ENCODE measurements around the gene GPAT2. TPM values are rescaled to one million over a fixed set of nuclear protein-coding genes. Genes with fewer than 3 reads are reported as not detected.
"Not testable (repeated sequence)": the region's sequence is repeated elsewhere in the genome, so short reads cannot be mapped to it uniquely, and the experiment has no call there.

Gene GPAT2
- total RNA-seq, 1 experiment from 2014 or later = not detected

DNA sequence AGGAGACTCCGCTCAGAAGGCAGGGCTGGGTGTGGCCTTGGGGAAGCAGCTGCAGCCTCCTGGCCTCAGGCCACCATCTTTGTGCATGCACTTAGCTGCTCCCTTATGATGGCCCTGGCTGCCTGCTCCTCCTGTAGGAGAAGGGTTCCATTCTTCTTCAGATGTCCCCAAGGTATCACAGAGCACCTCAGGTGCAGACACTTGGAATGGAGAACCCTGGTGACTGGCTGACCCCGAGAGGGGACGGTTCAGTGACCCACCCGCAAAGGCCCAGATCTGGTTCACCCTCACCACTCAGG, 9.6 kb downstream of the GPAT2 start:
- ChIA-PET CTCF (no interaction called here), POLR2A (no interaction called here)
- no peaks in the 10 kb centered on the region for H3K4me1 ChIP-seq (ENCODE audit: control insufficient read depth, insufficient read depth, low read length)
- H3K27ac ChIP-seq (ENCODE audit: low read length) = no peak overlapping the region
- ATAC-seq (no peak), DNase-seq (ENCODE audit: low read depth, low spot score) (no peak)
- BruUV-seq (replicated peaks) = no TSS peak
- H3K4me3 ChIP-seq (ENCODE audit: low read depth in 2 of 2, low read length in 2 of 2) = no peak overlapping the region
- no peaks in the 10 kb centered on the region for H3K36me3 ChIP-seq (ENCODE audit: control insufficient read depth, insufficient read depth, low read length)
- H3K27me3 ChIP-seq (ENCODE audit: control insufficient read depth, insufficient read depth, low read length) = no peaks in the 10 kb centered on the region
- TF ChIP-seq SIN3A (IDR thresholded peaks at IDR 0.05; ENCODE audit: borderline replicate concordance, insufficient read depth, low read depth, low read length) (no peak), POLR2AphosphoS5 (IDR thresholded peaks at IDR 0.05; ENCODE audit: low read depth, low read length) (no peak), TCF7L2 (IDR thresholded peaks at IDR 0.05; ENCODE audit: low read depth, low read length) (no peak)
- TF ChIP-seq, protein P1, sequence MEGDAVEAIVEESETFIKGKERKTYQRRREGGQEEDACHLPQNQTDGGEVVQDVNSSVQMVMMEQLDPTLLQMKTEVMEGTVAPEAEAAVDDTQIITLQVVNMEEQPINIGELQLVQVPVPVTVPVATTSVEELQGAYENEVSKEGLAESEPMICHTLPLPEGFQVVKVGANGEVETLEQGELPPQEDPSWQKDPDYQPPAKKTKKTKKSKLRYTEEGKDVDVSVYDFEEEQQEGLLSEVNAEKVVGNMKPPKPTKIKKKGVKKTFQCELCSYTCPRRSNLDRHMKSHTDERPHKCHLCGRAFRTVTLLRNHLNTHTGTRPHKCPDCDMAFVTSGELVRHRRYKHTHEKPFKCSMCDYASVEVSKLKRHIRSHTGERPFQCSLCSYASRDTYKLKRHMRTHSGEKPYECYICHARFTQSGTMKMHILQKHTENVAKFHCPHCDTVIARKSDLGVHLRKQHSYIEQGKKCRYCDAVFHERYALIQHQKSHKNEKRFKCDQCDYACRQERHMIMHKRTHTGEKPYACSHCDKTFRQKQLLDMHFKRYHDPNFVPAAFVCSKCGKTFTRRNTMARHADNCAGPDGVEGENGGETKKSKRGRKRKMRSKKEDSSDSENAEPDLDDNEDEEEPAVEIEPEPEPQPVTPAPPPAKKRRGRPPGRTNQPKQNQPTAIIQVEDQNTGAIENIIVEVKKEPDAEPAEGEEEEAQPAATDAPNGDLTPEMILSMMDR (IDR thresholded peaks at IDR 0.05) = no peak
- TF ChIP-seq, protein P2, sequence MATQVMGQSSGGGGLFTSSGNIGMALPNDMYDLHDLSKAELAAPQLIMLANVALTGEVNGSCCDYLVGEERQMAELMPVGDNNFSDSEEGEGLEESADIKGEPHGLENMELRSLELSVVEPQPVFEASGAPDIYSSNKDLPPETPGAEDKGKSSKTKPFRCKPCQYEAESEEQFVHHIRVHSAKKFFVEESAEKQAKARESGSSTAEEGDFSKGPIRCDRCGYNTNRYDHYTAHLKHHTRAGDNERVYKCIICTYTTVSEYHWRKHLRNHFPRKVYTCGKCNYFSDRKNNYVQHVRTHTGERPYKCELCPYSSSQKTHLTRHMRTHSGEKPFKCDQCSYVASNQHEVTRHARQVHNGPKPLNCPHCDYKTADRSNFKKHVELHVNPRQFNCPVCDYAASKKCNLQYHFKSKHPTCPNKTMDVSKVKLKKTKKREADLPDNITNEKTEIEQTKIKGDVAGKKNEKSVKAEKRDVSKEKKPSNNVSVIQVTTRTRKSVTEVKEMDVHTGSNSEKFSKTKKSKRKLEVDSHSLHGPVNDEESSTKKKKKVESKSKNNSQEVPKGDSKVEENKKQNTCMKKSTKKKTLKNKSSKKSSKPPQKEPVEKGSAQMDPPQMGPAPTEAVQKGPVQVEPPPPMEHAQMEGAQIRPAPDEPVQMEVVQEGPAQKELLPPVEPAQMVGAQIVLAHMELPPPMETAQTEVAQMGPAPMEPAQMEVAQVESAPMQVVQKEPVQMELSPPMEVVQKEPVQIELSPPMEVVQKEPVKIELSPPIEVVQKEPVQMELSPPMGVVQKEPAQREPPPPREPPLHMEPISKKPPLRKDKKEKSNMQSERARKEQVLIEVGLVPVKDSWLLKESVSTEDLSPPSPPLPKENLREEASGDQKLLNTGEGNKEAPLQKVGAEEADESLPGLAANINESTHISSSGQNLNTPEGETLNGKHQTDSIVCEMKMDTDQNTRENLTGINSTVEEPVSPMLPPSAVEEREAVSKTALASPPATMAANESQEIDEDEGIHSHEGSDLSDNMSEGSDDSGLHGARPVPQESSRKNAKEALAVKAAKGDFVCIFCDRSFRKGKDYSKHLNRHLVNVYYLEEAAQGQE (IDR thresholded peaks at IDR 0.05; ENCODE audit: insufficient read depth in 1 of 2, low read depth in 2 of 2, low read length in 1 of 2) = no peak
- no peaks in the 10 kb centered on the region for H3K9me3 ChIP-seq (ENCODE audit: control insufficient read depth, insufficient read depth, low read depth, low read length)
- intact Hi-C loops (cut with micrococcal nuclease; ENCODE audit: unreplicated experiment) = no loop called here
- in situ Hi-C loops (cut with HindIII; ENCODE audit: low pct_unique_long_range_greater_than_20kb, low sequenced_read_pairs) = no loop called here

DNA sequence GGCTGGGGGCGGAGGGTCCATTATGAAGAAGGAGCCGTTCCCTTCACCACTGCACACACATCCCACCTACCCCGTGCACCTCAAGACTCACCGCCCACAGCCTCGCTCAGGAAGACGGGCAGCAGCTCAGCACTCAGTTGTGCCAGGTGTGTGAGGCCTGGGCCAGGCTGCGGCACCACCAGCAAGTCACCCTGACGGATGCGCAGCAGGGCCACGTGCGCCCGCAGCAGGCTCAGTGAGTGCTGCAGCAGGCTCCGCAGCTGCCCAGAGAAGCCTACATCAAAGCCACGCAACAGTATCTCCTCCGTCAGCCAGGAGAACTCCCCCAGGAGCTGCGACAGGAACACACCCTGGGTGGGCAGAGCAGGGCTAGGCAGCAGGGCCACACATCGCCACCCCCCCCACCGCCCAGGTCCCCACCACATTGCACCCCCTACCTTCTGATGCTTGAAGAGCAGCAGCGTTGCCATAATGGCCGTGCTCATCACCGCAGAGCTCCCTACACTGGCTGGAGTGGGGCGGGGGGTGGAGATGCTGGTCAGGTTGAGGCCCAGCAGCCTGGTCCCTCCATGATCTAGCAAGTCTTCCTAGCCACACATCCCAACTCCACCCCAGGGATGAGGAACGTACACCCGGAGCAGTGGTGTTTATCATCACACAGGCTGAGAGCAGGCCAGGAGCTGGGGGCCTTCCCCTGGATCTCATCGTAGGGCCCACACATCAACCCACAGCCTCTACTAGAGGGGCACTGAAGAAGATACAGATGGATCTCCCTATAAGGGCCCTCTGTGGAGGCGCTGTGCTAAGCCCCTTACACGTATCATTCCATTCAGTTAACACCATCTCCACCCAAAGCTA, 10.2 kb downstream of the GPAT2 start:
- Histone ChIP-seq H3K36me3 (ENCODE audit: control insufficient read depth, insufficient read depth, low read length) (no peaks in the 10 kb centered on the region), H3K27ac (ENCODE audit: low read length) (no peak overlapping the region), H3K27me3 (ENCODE audit: control insufficient read depth, insufficient read depth, low read length) (no peaks in the 10 kb centered on the region), H3K9me3 (ENCODE audit: control insufficient read depth, insufficient read depth, low read depth, low read length) (no peaks in the 10 kb centered on the region), H3K4me1 (ENCODE audit: control insufficient read depth, insufficient read depth, low read length) (no peaks in the 10 kb centered on the region), H3K4me3 (ENCODE audit: low read depth in 2 of 2, low read length in 2 of 2) (no peak overlapping the region)
- TF ChIP-seq POLR2AphosphoS5 (IDR thresholded peaks at IDR 0.05; ENCODE audit: low read depth, low read length) (no peak), TCF7L2 (IDR thresholded peaks at IDR 0.05; ENCODE audit: low read depth, low read length) (no peak), SIN3A (IDR thresholded peaks at IDR 0.05; ENCODE audit: borderline replicate concordance, insufficient read depth, low read depth, low read length) (no peak)
- TF ChIP-seq, protein P1 (IDR thresholded peaks at IDR 0.05) = no peak
- TF ChIP-seq, protein P2 (IDR thresholded peaks at IDR 0.05; ENCODE audit: insufficient read depth in 1 of 2, low read depth in 2 of 2, low read length in 1 of 2) = no peak
- intact Hi-C loops (cut with micrococcal nuclease; ENCODE audit: unreplicated experiment) = no loop called here
- ChIA-PET POLR2A (no interaction called here), CTCF (no interaction called here)
- ATAC-seq (no peak), DNase-seq (ENCODE audit: low read depth, low spot score) (no peak)
- BruUV-seq (replicated peaks) = no TSS peak
- in situ Hi-C loops (cut with HindIII; ENCODE audit: low pct_unique_long_range_greater_than_20kb, low sequenced_read_pairs) = no loop called here

DNA sequence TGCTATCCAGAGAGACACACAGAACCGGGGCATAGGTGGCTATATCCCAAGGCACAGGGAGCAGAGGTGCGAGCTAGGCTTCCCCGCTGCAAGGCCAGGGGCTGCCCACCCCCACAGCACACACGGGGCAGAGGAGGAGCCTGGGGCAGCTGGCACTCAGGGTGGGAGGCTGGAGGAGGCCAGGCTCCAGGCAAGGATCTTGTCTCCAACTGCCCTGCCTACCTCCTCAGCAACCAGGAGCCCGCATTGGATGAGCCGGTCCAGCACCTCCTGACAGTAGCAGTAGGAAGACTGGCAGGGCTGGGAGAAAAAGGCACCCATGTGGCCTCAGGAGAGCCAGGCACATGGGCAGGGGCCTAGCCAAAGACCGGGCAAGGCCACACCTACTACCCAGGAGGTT, 11.0 kb downstream of the GPAT2 start:
- ATAC-seq; CTCF ChIA-PET; intact Hi-C loops (cut with micrococcal nuclease; ENCODE audit: unreplicated experiment): not testable (repeated sequence)

More for the DNA sequence above, 11.0 kb downstream of the GPAT2 start:
- H3K9me3 ChIP-seq (ENCODE audit: control insufficient read depth, insufficient read depth, low read depth, low read length); DNase-seq (ENCODE audit: low read depth, low spot score); H3K4me3 ChIP-seq (ENCODE audit: low read depth in 2 of 2, low read length in 2 of 2); H3K4me1 ChIP-seq (ENCODE audit: control insufficient read depth, insufficient read depth, low read length); H3K36me3 ChIP-seq (ENCODE audit: control insufficient read depth, insufficient read depth, low read length); POLR2A ChIA-PET; BruUV-seq (replicated peaks); H3K27me3 ChIP-seq (ENCODE audit: control insufficient read depth, insufficient read depth, low read length); in situ Hi-C loops (cut with HindIII; ENCODE audit: low pct_unique_long_range_greater_than_20kb, low sequenced_read_pairs); H3K27ac ChIP-seq (ENCODE audit: low read length): not testable (repeated sequence)

Measured in Panc1 (cell line).